Measurements from ENCODE around the gene FAM3B.

The FAM3B gene

GRCh38 chr21:41344146-41344545, 27.5 kb downstream of the FAM3B start:
- Histone ChIP-seq H3K4me2 (no peak overlapping the region), H3K4me3 (no peak overlapping the region), H3K36me3 (no peaks in the 10 kb centered on the region), H3K4me1 (peaks cover 0 to 11% (median 0%) of the 10 kb centered on the region in 10 experiments; a peak in 8 of 20 replicates), H4K20me1 (no peaks in the 10 kb centered on the region), H3K9me3 (replicated peaks in 1 of 11) (peaks cover 0 to 14% (median 10%) of the 10 kb centered on the region in 11 experiments; a peak in 8 of 22 replicates), H3K27ac (no peak overlapping the region), H3K27me3 (no peaks in the 10 kb centered on the region), H3K9ac (no peak overlapping the region)
- TF ChIP-seq Cebpa-rat (IDR thresholded peaks at IDR 0.05) = no peak

- no peak overlapping the region for H3K27ac ChIP-seq
- H3K4me1 ChIP-seq = peaks cover 0 to 11% (median 0%) of the 10 kb centered on the region in 10 experiments; a peak in 8 of 20 replicates
- H4K20me1 ChIP-seq = no peaks in the 10 kb centered on the region
- peaks cover 0 to 14% (median 10%) of the 10 kb centered on the region in 11 experiments; a peak in 8 of 22 replicates for H3K9me3 ChIP-seq (replicated peaks in 1 of 11)
- H3K4me3 ChIP-seq = no peak overlapping the region
- TF ChIP-seq Cebpa-rat (IDR thresholded peaks at IDR 0.05) = no peak
- no peaks in the 10 kb centered on the region for H3K36me3 ChIP-seq
- H3K4me2 ChIP-seq = no peak overlapping the region
- H3K27me3 ChIP-seq = no peaks in the 10 kb centered on the region
- H3K9ac ChIP-seq = no peak overlapping the region
Measured at GRCh38 chr21:41345356-41345755, 28.8 kb downstream of the FAM3B start.

- no peak overlapping the region for H3K4me2 ChIP-seq
- no peak for TF ChIP-seq Cebpa-rat (IDR thresholded peaks at IDR 0.05)
- H3K4me1 ChIP-seq = peaks cover 0 to 11% (median 0%) of the 10 kb centered on the region in 10 experiments; a peak in 8 of 20 replicates
- H3K9me3 ChIP-seq (replicated peaks in 1 of 11) = peaks cover 0 to 14% (median 10%) of the 10 kb centered on the region in 11 experiments; a peak in 8 of 22 replicates
- H3K27ac ChIP-seq = no peak overlapping the region
- H4K20me1 ChIP-seq = no peaks in the 10 kb centered on the region
- no peak overlapping the region for H3K4me3 ChIP-seq
- H3K9ac ChIP-seq = no peak overlapping the region
- H3K36me3 ChIP-seq = no peaks in the 10 kb centered on the region
- no peaks in the 10 kb centered on the region for H3K27me3 ChIP-seq
Measured at GRCh38 chr21:41345934-41346685, 29.5 kb downstream of the FAM3B start.

- Histone ChIP-seq H3K36me3 (no peaks in the 10 kb centered on the region), H4K20me1 (no peaks in the 10 kb centered on the region), H3K27me3 (no peaks in the 10 kb centered on the region), H3K4me1 (peaks cover 0 to 11% (median 0%) of the 10 kb centered on the region in 10 experiments; a peak in 8 of 20 replicates), H3K4me2 (no peak overlapping the region), H3K9me3 (replicated peaks in 1 of 11) (peaks cover 0 to 13% (median 9%) of the 10 kb centered on the region in 11 experiments; a peak in 8 of 22 replicates), H3K4me3 (no peak overlapping the region), H3K9ac (no peak overlapping the region), H3K27ac (no peak overlapping the region)
- no peak for TF ChIP-seq Cebpa-rat (IDR thresholded peaks at IDR 0.05)
Measured at GRCh38 chr21:41346758-41347157, 30.2 kb downstream of the FAM3B start.

- no peaks in the 10 kb centered on the region for H3K9me3 ChIP-seq (replicated peaks in 1 of 11)
- H3K4me2 ChIP-seq = peak overlapping the region in 2 of 11 experiments; percentile 13 to 27; a peak in 2 of 22 replicates
- H3K36me3 ChIP-seq = no peaks in the 10 kb centered on the region
- no peaks in the 10 kb centered on the region for H4K20me1 ChIP-seq
- no peak overlapping the region for H3K27ac ChIP-seq
- H3K4me3 ChIP-seq = no peak overlapping the region
- peaks cover 0 to 11% (median 0%) of the 10 kb centered on the region in 10 experiments; a peak in 8 of 20 replicates for H3K4me1 ChIP-seq
- no peak for TF ChIP-seq Cebpa-rat (IDR thresholded peaks at IDR 0.05)
- H3K27me3 ChIP-seq = no peaks in the 10 kb centered on the region
- no peak overlapping the region for H3K9ac ChIP-seq
Measured at GRCh38 chr21:41348434-41348833, 31.8 kb downstream of the FAM3B start.

GRCh38 chr21:41349126-41349525, 32.5 kb downstream of the FAM3B start:
- H3K9me3 ChIP-seq (replicated peaks in 1 of 11) = no peaks in the 10 kb centered on the region
- no peaks in the 10 kb centered on the region for H4K20me1 ChIP-seq
- H3K4me1 ChIP-seq = peaks cover 0 to 9% (median 0%) of the 10 kb centered on the region in 10 experiments; a peak in 8 of 20 replicates
- no peak for TF ChIP-seq Cebpa-rat (IDR thresholded peaks at IDR 0.05)
- no peaks in the 10 kb centered on the region for H3K36me3 ChIP-seq
- H3K27me3 ChIP-seq = no peaks in the 10 kb centered on the region
- H3K4me2 ChIP-seq = no peak overlapping the region
- H3K4me3 ChIP-seq = no peak overlapping the region
- no peak overlapping the region for H3K9ac ChIP-seq
- H3K27ac ChIP-seq = no peak overlapping the region

- H3K27me3 ChIP-seq = no peaks in the 10 kb centered on the region
- no peak for TF ChIP-seq Cebpa-rat (IDR thresholded peaks at IDR 0.05)
- no peak overlapping the region for H3K4me2 ChIP-seq
Measured at GRCh38 chr21:41349619-41350390, 33.2 kb downstream of the FAM3B start.

GRCh38 chr21:41350436-41351155, 34.0 kb downstream of the FAM3B start:
- TF ChIP-seq Cebpa-rat (IDR thresholded peaks at IDR 0.05) = no peak
- H3K9ac ChIP-seq = no peak overlapping the region
- H3K4me2 ChIP-seq = no peak overlapping the region
- no peak overlapping the region for H3K4me3 ChIP-seq
- no peaks in the 10 kb centered on the region for H3K9me3 ChIP-seq (replicated peaks in 1 of 11)
- no peak overlapping the region for H3K27ac ChIP-seq
- no peaks in the 10 kb centered on the region for H3K27me3 ChIP-seq
- H3K4me1 ChIP-seq = peaks cover 0 to 7% (median 0%) of the 10 kb centered on the region in 10 experiments; a peak in 5 of 20 replicates
- H3K36me3 ChIP-seq = no peaks in the 10 kb centered on the region
- H4K20me1 ChIP-seq = no peaks in the 10 kb centered on the region

More at GRCh38 chr21:41349619-41350390, 33.2 kb downstream of the FAM3B start:
- no peak overlapping the region for H3K27ac ChIP-seq
- H4K20me1 ChIP-seq = no peaks in the 10 kb centered on the region
- no peaks in the 10 kb centered on the region for H3K36me3 ChIP-seq
- H3K4me3 ChIP-seq = no peak overlapping the region
- H3K4me1 ChIP-seq = peaks cover 0 to 7% (median 0%) of the 10 kb centered on the region in 10 experiments; a peak in 5 of 20 replicates
- H3K9ac ChIP-seq = no peak overlapping the region
- H3K9me3 ChIP-seq (replicated peaks in 1 of 11) = no peaks in the 10 kb centered on the region

GRCh38 chr21:41357546-41357945, 40.9 kb downstream of the FAM3B start:
- H3K9me3 ChIP-seq (replicated peaks in 1 of 11) = no peaks in the 10 kb centered on the region
- H3K4me2 ChIP-seq = no peak overlapping the region
- no peaks in the 10 kb centered on the region for H4K20me1 ChIP-seq
- peak overlapping the region in 1 of 11 experiments; percentile 98; a peak in 1 of 22 replicates for H3K27ac ChIP-seq
- peaks cover 16 to 37% (median 31%) of the 10 kb centered on the region in 10 experiments for H3K4me1 ChIP-seq
- no peak overlapping the region for H3K4me3 ChIP-seq
- no peaks in the 10 kb centered on the region for H3K36me3 ChIP-seq
- no peak overlapping the region for H3K9ac ChIP-seq
- no peak for TF ChIP-seq Cebpa-rat (IDR thresholded peaks at IDR 0.05)
- H3K27me3 ChIP-seq = no peaks in the 10 kb centered on the region

Data from BLaER1 treated with 17β-estradiol and CSF1 and Interleukin-3, amounts not matched to agents 10 nM and 100 nM (cell line).